PC-3 (cell line): Measurements from ENCODE around the gene BEGAIN. TPM values are rescaled to one million over a fixed set of nuclear protein-coding genes. Genes with fewer than 3 reads are reported as not detected.
A peak's percentile ranks its signal among the peaks of the same experiment; 100 is the strongest.

ENCODE experiments used
- ATAC-seq: fragments of 200-7000 bp; cut with Tn5 transposase; 2 replicates; pipeline ENCODE4 v1.9.1; 2020; ENCODE audit warnings: mild to moderate bottlenecking, moderate library complexity
- BruUV-seq: library from RNA; stranded (reverse); fragments of 400-500 nt; replicated peaks from 2 replicates; lab custom pipeline; 2021; lab: Mats Ljungman, UMichigan
- CTCF ChIA-PET: fragments of 300-600 bp; sonication (Branson Sonifier 250); formaldehyde crosslinking; loops from one replicate; lab custom pipeline; 2022; ENCODE audit warnings: antibody characterized with exemption; lab: Charles Lee
- POLR2A ChIA-PET: fragments of 300-600 bp; sonication (Branson Sonifier 250); formaldehyde crosslinking; loops from one replicate; lab custom pipeline; 2022; ENCODE audit warnings: antibody characterized with exemption; ENCODE audit not compliant: unreplicated experiment; lab: Charles Lee
- DNase-seq: peaks from one replicate; pipeline ENCODE4 v3.0.0-alpha.2; 2015
- H2AFZ ChIP-seq: fragments of 300-600 bp; sonication (generic); 2 replicates; pipeline ENCODE4 v1.6.0; 2016; ENCODE audit warnings: antibody characterized with exemption, low read length
- H3F3A ChIP-seq: fragments of 300-600 bp; sonication (generic); one replicate; pipeline ENCODE4 v1.6.0; 2017; ENCODE audit warnings: antibody characterized with exemption, low read length, control low read depth, mild to moderate bottlenecking; ENCODE audit not compliant: unreplicated experiment
- H3K27ac ChIP-seq: fragments of 300-600 bp; sonication (generic); 2 replicates; pipeline ENCODE4 v1.5.1; 2016; ENCODE audit warnings: mild to moderate bottlenecking, low read length
- H3K27me3 ChIP-seq: fragments of 300-600 bp; sonication (generic); 2 replicates; pipeline ENCODE4 v1.6.1; 2016; ENCODE audit warnings: low read length, mixed read lengths
- H3K36me3 ChIP-seq: fragments of 300-600 bp; sonication (generic); 2 replicates; pipeline ENCODE4 v1.6.1; 2016; ENCODE audit warnings: low read depth, mixed run types, low read length, mixed read lengths
- H3K4me1 ChIP-seq: fragments of 300-600 bp; sonication (generic); 2 replicates; pipeline ENCODE4 v1.5.1; 2016; ENCODE audit warnings: low read length; ENCODE audit not compliant: insufficient read depth
- H3K4me2 ChIP-seq: fragments of 300-600 bp; sonication (generic); 2 replicates; pipeline ENCODE4 v1.6.0; 2016; ENCODE audit warnings: low read length
- H3K4me3 ChIP-seq: fragments of 300-600 bp; sonication (generic); 2 replicates; pipeline ENCODE4 v1.5.1; 2016; ENCODE audit warnings: mild to moderate bottlenecking, low read length, mixed read lengths
- H3K79me2 ChIP-seq: fragments of 300-600 bp; sonication (generic); 2 replicates; pipeline ENCODE4 v1.6.1; 2017; ENCODE audit warnings: low read length, mixed read lengths
- H3K9ac ChIP-seq: fragments of 300-600 bp; sonication (generic); 2 replicates; pipeline ENCODE4 v1.6.0; 2016; ENCODE audit warnings: mild to moderate bottlenecking, low read length
- H3K9me2 ChIP-seq: fragments of 300-600 bp; sonication (generic); replicated peaks from 2 replicates; pipeline ENCODE4 v1.6.1; 2016; ENCODE audit warnings: mixed run types, low read length, mixed read lengths
- H3K9me3 ChIP-seq: fragments of 300-600 bp; sonication (generic); 2 replicates; pipeline ENCODE4 v1.6.1; 2016; ENCODE audit warnings: low read length, mixed read lengths
- H4K20me1 ChIP-seq: fragments of 300-600 bp; sonication (generic); 2 replicates; pipeline ENCODE4 v1.6.1; 2016; ENCODE audit warnings: low read length, mixed read lengths
- EZH2 ChIP-seq: fragments of 300-600 bp; sonication (generic); IDR thresholded peaks from one replicate; pipeline ENCODE4 v1.6.1; 2017; ENCODE audit warnings: antibody characterized with exemption, mild to moderate bottlenecking, low read length; ENCODE audit not compliant: unreplicated experiment
- EZH2phosphoT487 ChIP-seq: fragments of 300-600 bp; sonication (generic); IDR thresholded peaks from 2 replicates; pipeline ENCODE4 v1.6.1; 2018; ENCODE audit warnings: mild to moderate bottlenecking, antibody characterized with exemption, low read length, borderline replicate concordance
- intact Hi-C: fragments of 100-400 bp; cut with micrococcal nuclease; formaldehyde crosslinking; loops from 2 replicates; pipeline ENCODE4 v1.9.0; 2023
- total RNA-seq: library from RNA; depleted of rRNA; stranded (reverse); fragments of >200 nt; gene quantifications from 2 replicates; pipeline ENCODE4 v1.2.3, GENCODE V29; 2014
- TF ChIP-seq, protein P1 (sequence below): fragments of 300-600 bp; sonication (generic); conservative IDR thresholded peaks from 2 replicates; pipeline ENCODE4 v1.5.1; 2017; ENCODE audit warnings: antibody characterized with exemption, low read depth, mild to moderate bottlenecking, low read length

Gene BEGAIN
- total RNA-seq, 1 experiment from 2014 or later: 3.8 TPM

GRCh38 chr14:100610511-100611217 lies 23.4 kb upstream of the BEGAIN start:
- Histone ChIP-seq H3K9ac (no peak overlapping the region), H4K20me1 (no peaks in the 10 kb centered on the region), H3K9me3 (no peaks in the 10 kb centered on the region), H3K4me2 (no peak overlapping the region), H2AFZ (no peak overlapping the region), H3K9me2 (no peaks in the 10 kb centered on the region), H3K4me3 (no peak overlapping the region), H3K36me3 (no peaks in the 10 kb centered on the region), H3K79me2 (no peaks in the 10 kb centered on the region), H3F3A (no peaks in the 10 kb centered on the region), H3K27ac (no peak overlapping the region), H3K4me1 (no peaks in the 10 kb centered on the region), H3K27me3 (no peaks in the 10 kb centered on the region)
- peak; percentile 96 for ATAC-seq
- CTCF ChIA-PET: no interaction called here
- intact Hi-C loops: no loop called here
- TF ChIP-seq EZH2 (no peak), EZH2phosphoT487 (no peak)
- TF ChIP-seq, protein P1, sequence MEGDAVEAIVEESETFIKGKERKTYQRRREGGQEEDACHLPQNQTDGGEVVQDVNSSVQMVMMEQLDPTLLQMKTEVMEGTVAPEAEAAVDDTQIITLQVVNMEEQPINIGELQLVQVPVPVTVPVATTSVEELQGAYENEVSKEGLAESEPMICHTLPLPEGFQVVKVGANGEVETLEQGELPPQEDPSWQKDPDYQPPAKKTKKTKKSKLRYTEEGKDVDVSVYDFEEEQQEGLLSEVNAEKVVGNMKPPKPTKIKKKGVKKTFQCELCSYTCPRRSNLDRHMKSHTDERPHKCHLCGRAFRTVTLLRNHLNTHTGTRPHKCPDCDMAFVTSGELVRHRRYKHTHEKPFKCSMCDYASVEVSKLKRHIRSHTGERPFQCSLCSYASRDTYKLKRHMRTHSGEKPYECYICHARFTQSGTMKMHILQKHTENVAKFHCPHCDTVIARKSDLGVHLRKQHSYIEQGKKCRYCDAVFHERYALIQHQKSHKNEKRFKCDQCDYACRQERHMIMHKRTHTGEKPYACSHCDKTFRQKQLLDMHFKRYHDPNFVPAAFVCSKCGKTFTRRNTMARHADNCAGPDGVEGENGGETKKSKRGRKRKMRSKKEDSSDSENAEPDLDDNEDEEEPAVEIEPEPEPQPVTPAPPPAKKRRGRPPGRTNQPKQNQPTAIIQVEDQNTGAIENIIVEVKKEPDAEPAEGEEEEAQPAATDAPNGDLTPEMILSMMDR: no peak
- POLR2A ChIA-PET: interaction anchor here (0.5 kb wide), 1 partner anchor 222 kb away, joined by 4 read pairs; no protein-coding TSS in a partner anchor
- DNase-seq: peak; percentile 70
- no TSS peak for BruUV-seq

DNA sequence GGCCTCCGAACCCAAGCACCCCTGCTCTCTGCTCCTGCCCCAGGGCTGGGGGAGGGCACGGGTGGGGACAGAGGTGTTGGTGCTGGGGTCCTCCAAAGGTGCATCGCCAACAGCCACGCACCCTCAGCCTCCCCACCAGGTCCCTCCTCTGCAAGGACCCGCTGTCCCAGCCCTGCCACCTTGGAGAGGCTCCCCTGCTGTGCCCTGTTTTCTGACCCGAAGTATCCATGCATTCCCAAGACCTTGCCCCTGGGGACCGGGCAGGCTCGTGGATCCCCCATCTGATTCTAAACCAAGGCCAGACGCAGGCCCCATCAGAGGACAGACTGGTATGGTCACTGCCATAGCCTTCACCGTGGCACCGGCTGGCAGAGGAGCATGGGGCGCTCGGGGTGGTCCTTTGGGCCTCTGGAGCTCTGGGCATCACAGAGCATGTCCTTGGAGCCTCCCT lies 22.7 kb upstream of the BEGAIN start:
- Histone ChIP-seq H3K4me1 (no peaks in the 10 kb centered on the region), H3K4me3 (no peak overlapping the region), H3K9me2 (no peaks in the 10 kb centered on the region), H4K20me1 (no peaks in the 10 kb centered on the region), H3K36me3 (no peaks in the 10 kb centered on the region), H2AFZ (no peak overlapping the region), H3K27ac (no peak overlapping the region), H3K79me2 (no peaks in the 10 kb centered on the region), H3K4me2 (no peak overlapping the region), H3K9ac (no peak overlapping the region), H3K27me3 (no peaks in the 10 kb centered on the region), H3K9me3 (no peaks in the 10 kb centered on the region), H3F3A (no peaks in the 10 kb centered on the region)
- ATAC-seq: no peak
- no TSS peak for BruUV-seq
- TF ChIP-seq EZH2 (no peak), EZH2phosphoT487 (no peak)
- TF ChIP-seq, protein P1: no peak
- ChIA-PET POLR2A (no interaction called here), CTCF (no interaction called here)
- intact Hi-C loops: no loop called here
- DNase-seq: no peak

GRCh38 chr14:100609331-100609870 lies 22.2 kb upstream of the BEGAIN start:
- intact Hi-C loops: no loop called here
- Histone ChIP-seq H3K36me3 (no peaks in the 10 kb centered on the region), H2AFZ (no peak overlapping the region), H3K27ac (no peak overlapping the region), H4K20me1 (no peaks in the 10 kb centered on the region), H3K4me2 (no peak overlapping the region), H3K27me3 (no peaks in the 10 kb centered on the region), H3K9ac (no peak overlapping the region), H3K9me2 (no peaks in the 10 kb centered on the region), H3F3A (no peaks in the 10 kb centered on the region), H3K79me2 (no peaks in the 10 kb centered on the region), H3K4me1 (no peaks in the 10 kb centered on the region), H3K4me3 (no peak overlapping the region), H3K9me3 (no peaks in the 10 kb centered on the region)
- ATAC-seq (no peak), DNase-seq (no peak)
- CTCF ChIA-PET: no interaction called here
- TF ChIP-seq EZH2 (no peak), EZH2phosphoT487 (no peak)
- TF ChIP-seq, protein P1: no peak
- POLR2A ChIA-PET: no interaction called here
- no TSS peak for BruUV-seq
